ENCODE measurements around the gene CHGA.

DNA sequence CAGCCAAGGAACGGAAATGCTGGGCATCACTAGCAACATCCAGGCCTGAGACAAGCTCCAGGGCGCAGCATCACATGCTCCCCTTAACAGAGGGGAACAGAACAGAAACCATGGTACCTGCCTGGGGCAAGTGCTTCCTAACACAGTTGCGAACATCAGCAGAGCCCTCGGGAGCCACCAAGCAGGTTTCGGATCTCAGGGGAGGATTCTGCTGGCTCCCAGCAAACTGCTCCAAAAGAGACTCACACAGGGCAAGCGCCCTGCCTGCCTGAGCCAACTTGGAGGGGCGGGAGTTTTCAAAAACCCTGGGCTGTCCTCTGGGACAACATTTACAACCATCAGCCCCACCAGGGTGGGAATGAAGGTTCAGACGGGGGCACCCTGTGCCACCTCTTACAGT, 19.6 kb downstream of the CHGA start:
- no peak for TF ChIP-seq POLR2A (IDR thresholded peaks at IDR 0.05)
- TF ChIP-seq, protein P1, sequence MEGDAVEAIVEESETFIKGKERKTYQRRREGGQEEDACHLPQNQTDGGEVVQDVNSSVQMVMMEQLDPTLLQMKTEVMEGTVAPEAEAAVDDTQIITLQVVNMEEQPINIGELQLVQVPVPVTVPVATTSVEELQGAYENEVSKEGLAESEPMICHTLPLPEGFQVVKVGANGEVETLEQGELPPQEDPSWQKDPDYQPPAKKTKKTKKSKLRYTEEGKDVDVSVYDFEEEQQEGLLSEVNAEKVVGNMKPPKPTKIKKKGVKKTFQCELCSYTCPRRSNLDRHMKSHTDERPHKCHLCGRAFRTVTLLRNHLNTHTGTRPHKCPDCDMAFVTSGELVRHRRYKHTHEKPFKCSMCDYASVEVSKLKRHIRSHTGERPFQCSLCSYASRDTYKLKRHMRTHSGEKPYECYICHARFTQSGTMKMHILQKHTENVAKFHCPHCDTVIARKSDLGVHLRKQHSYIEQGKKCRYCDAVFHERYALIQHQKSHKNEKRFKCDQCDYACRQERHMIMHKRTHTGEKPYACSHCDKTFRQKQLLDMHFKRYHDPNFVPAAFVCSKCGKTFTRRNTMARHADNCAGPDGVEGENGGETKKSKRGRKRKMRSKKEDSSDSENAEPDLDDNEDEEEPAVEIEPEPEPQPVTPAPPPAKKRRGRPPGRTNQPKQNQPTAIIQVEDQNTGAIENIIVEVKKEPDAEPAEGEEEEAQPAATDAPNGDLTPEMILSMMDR (IDR thresholded peaks at IDR 0.05) = no peak

Measured in breast epithelium (tissue), 3 donors.